ENCODE results near the gene ITGBL1.

ITGBL1 gene

DNA sequence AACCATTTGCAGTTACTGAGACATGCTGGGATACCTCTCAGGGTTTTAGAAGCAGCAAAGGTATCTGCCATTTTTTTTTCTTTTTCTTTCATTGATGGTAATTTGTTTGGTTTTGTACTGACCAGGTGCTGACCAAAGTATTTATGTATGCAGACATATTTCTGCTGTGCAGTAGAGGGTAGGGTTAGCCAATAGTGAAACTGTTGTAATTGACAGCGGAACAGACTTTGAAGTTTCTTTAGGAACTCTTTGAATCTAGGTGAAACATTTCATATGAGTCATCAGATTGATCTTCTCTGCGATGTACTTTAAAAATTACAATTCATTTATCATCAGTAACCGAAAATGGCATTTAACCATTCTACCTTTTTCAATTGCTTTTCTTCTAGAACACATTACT is 63.0 kb downstream of the ITGBL1 start:
- TF ChIP-seq CTCF (IDR thresholded peaks at IDR 0.05; ENCODE audit: unreplicated experiment in 3 of 3), result no peak
- Mint-ChIP-seq H3K9me3 (peaks cover 2% of the 10 kb centered on the region), H3K27me3 (ENCODE audit: low read depth) (no peaks in the 10 kb centered on the region), H3K36me3 (ENCODE audit: low read depth) (no peaks in the 10 kb centered on the region), H3K4me3 (no peak overlapping the region), H3K4me1 (no peaks in the 10 kb centered on the region), H3K27ac (no peak overlapping the region)

GRCh38 chr13:101516262-101516661 is 63.8 kb downstream of the ITGBL1 start:
- no peaks in the 10 kb centered on the region for H3K27me3 Mint-ChIP-seq (ENCODE audit: low read depth)
- H3K4me3 Mint-ChIP-seq, result no peak overlapping the region
- no peak for TF ChIP-seq CTCF (IDR thresholded peaks at IDR 0.05; ENCODE audit: unreplicated experiment in 3 of 3)
- H3K4me1 Mint-ChIP-seq, result no peaks in the 10 kb centered on the region
- no peaks in the 10 kb centered on the region for H3K9me3 Mint-ChIP-seq
- no peaks in the 10 kb centered on the region for H3K36me3 Mint-ChIP-seq (ENCODE audit: low read depth)
- H3K27ac Mint-ChIP-seq, result no peak overlapping the region

GRCh38 chr13:101520672-101521071 is 68.2 kb downstream of the ITGBL1 start:
- H3K27ac Mint-ChIP-seq, result no peak overlapping the region

DNA sequence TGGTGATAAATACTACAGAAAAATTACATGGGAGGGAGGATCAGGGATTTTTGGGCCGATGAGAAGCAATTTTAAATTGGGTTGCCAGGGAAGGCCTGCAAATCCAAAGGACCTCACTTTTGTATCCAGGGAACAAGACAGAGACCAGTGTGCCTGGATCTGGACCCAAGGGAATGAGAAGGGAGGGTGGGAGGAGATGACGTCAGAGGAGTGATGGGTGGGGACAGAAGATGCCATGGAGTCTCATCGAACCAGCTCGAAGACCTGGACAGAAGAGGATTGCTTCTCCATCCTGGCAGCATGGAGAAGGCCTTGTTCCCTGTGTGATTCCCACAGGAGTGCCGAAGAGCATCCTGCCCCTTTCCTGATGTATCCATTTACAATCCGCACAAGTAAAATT is 68.9 kb downstream of the ITGBL1 start:
- Mint-ChIP-seq H3K4me1 (no peaks in the 10 kb centered on the region), H3K27me3 (ENCODE audit: low read depth) (no peaks in the 10 kb centered on the region), H3K36me3 (ENCODE audit: low read depth) (no peaks in the 10 kb centered on the region), H3K4me3 (no peak overlapping the region), H3K27ac (no peak overlapping the region), H3K9me3 (no peaks in the 10 kb centered on the region)
- TF ChIP-seq CTCF (IDR thresholded peaks at IDR 0.05; ENCODE audit: unreplicated experiment in 3 of 3), result no peak

More at GRCh38 chr13:101520672-101521071, 68.2 kb downstream of the ITGBL1 start:
- no peak overlapping the region for H3K4me3 Mint-ChIP-seq
- no peaks in the 10 kb centered on the region for H3K27me3 Mint-ChIP-seq (ENCODE audit: low read depth)
- H3K36me3 Mint-ChIP-seq (ENCODE audit: low read depth), result no peaks in the 10 kb centered on the region
- no peaks in the 10 kb centered on the region for H3K9me3 Mint-ChIP-seq
- TF ChIP-seq CTCF (IDR thresholded peaks at IDR 0.05; ENCODE audit: unreplicated experiment in 3 of 3), result no peak
- H3K4me1 Mint-ChIP-seq, result no peaks in the 10 kb centered on the region

DNA sequence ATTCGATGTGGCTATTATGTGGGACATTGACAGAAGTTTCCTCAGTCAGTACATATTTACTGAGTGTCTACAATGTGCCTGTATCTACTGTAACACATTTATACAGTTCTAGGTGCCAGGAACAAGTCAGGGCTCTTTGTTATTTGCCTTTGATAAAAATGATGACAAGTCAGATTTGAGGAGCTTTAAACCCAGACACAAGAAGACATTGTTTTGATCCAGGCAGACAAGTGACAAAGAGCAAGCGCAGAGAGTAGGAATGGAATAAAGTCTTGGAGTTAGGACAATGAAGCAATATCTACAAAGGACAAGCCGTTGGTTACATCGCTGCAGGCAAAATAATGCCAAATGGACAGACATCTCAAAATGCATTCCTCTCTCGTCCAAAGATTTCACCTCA is 70.1 kb downstream of the ITGBL1 start:
- TF ChIP-seq CTCF (IDR thresholded peaks at IDR 0.05; ENCODE audit: unreplicated experiment in 3 of 3), result no peak
- no peaks in the 10 kb centered on the region for H3K9me3 Mint-ChIP-seq
- no peaks in the 10 kb centered on the region for H3K4me1 Mint-ChIP-seq
- no peak overlapping the region for H3K27ac Mint-ChIP-seq
- H3K27me3 Mint-ChIP-seq (ENCODE audit: low read depth), result no peaks in the 10 kb centered on the region
- H3K36me3 Mint-ChIP-seq (ENCODE audit: low read depth), result no peaks in the 10 kb centered on the region
- H3K4me3 Mint-ChIP-seq, result no peak overlapping the region

DNA sequence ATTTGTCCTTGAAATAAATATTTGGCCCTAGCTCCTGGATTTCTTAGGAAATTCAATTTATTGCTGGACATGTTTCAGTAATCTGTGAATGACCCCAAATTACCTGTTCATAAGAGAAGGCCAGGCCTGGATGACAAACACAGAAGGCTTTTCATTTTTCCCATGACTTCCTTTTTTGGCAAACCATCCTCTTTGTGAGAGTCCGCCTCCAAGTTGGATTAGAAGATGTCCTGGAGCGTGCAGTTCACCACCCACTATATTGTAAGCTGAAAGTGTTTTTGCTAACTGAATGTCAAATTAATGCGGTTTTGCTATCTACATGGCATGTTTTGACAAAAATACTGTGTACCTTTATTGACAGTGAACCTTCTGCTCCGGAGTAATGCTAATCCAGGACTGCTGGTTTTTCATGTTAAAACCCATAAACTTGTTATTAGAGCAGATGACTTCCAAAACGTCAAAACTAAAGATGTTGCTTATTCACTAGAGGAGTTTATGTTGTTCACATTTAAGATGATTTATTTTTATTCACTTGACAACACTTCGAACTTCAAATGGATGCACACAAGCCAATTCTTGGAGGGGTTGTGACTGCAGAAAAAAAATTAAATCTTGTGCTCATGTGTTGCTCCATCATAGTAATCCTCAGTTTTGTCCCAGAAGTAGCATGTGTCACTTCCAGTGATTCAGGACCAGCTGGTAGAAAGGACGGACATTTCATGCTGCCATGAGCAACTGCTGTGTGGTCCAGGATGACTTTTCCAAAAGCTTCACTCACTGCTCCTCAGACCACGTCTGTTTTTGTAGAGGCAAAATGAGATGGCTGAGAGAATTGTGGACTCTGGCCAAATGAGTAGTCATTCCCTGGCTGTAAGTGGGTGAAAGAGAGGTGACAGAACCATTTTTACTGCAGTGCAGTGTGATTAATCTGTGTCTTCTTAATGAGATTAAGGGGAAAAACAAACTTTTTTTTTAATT is 71.0 kb downstream of the ITGBL1 start:
- Mint-ChIP-seq H3K27ac (no peak overlapping the region), H3K36me3 (ENCODE audit: low read depth) (no peaks in the 10 kb centered on the region), H3K27me3 (ENCODE audit: low read depth) (no peaks in the 10 kb centered on the region), H3K4me1 (no peaks in the 10 kb centered on the region), H3K9me3 (no peaks in the 10 kb centered on the region), H3K4me3 (no peak overlapping the region)
- no peak for TF ChIP-seq CTCF (IDR thresholded peaks at IDR 0.05; ENCODE audit: unreplicated experiment in 3 of 3)
